GM12878 (cell line): Measurements from ENCODE around the gene INHA.

Experiments
- EGR1 ChIP-seq, 2 experiments: IDR thresholded peaks; 1 replicate in 1 of 2; 2 replicates in 1 of 2; pipeline ENCODE4 v1.6.1; 2011 to 2012; ENCODE audit warnings: low read depth in 2 of 2, low read length in 2 of 2, borderline replicate concordance in 1 of 2, mild to moderate bottlenecking in 1 of 2, moderate library complexity in 1 of 2
- EZH2 ChIP-seq: IDR thresholded peaks from 2 replicates; pipeline ENCODE4 v1.6.1; 2012; ENCODE audit warnings: low read depth, mild to moderate bottlenecking, control low read depth, inconsistent platforms, low read length, borderline replicate concordance; ENCODE audit not compliant: control insufficient read depth
- MYC ChIP-seq: IDR thresholded peaks from 2 replicates; pipeline ENCODE4 v1.6.1; 2011; ENCODE audit warnings: mild to moderate bottlenecking, low read length, moderate library complexity, inconsistent platforms; ENCODE audit not compliant: insufficient read depth, insufficient replicate concordance, insufficient read length, severe bottlenecking
- POLR2A ChIP-seq: IDR thresholded peaks from 2 replicates; pipeline ENCODE4 v1.6.1; 2011; ENCODE audit warnings: low read depth, mild to moderate bottlenecking, low read length
- TF ChIP-seq, protein P1 (sequence below), 3 experiments: IDR thresholded peaks in 2 of 3; conservative IDR thresholded peaks in 1 of 3; 2 replicates each; pipeline ENCODE4 v1.5.1; 2011; ENCODE audit warnings: low read depth in 3 of 3, low read length in 3 of 3, mild to moderate bottlenecking in 3 of 3, control low read depth in 2 of 3, moderate library complexity in 2 of 3, inconsistent platforms in 1 of 3, mixed read lengths in 1 of 3; ENCODE audit not compliant: control insufficient read depth in 2 of 3, insufficient read depth in 1 of 3; ENCODE audit errors: extremely low read depth in 1 of 3

DNA sequence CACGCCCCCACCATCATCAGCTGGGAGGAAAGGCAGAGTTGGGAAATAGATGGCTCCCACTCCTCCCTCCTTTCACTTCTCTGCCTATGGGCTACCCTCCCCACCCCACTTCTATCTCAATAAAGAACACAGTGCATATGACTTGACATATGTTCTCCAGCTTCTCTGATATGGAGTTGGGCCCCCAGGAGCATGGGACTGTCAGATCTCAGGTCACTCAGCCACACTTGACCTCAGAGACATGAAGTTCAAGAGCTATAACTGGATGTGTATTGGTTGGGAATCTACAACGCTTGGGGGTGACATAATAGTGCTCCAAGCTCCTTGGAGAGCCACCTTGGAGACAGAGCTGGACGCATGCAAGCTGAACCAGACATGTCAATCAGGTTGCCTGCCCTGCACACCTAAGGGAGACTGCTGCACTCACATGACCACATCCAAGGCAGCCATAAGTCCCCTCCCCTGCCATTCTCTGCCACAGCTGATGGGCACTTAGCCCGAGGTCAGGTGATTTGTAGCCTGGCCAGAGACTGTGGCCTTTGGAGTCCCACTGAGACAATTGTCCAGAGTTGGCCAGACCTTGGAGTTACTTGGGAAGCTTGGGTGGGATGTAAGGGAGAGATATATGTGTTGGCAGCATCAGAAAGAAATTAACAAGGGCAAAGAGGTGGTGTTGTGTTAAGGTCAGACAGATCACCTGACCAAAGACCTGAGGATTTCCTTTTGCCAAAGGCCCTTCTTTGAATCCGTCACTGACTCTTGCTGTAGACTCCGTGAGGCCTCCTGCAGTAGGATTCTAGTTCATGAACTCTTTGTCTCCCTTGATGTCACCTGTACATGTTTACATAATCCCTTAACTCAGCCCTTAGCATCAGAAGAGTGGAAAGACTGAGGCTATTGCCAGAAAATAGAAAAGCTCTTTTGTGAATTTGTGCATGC lies 3.7 kb downstream of the INHA start:
- TF ChIP-seq EGR1 (IDR thresholded peaks at IDR 0.05; ENCODE audit: borderline replicate concordance in 1 of 2, low read depth in 2 of 2, low read length in 2 of 2) (no peak), MYC (no peak), POLR2A (no peak), EZH2 (no peak)
- TF ChIP-seq, protein P1, sequence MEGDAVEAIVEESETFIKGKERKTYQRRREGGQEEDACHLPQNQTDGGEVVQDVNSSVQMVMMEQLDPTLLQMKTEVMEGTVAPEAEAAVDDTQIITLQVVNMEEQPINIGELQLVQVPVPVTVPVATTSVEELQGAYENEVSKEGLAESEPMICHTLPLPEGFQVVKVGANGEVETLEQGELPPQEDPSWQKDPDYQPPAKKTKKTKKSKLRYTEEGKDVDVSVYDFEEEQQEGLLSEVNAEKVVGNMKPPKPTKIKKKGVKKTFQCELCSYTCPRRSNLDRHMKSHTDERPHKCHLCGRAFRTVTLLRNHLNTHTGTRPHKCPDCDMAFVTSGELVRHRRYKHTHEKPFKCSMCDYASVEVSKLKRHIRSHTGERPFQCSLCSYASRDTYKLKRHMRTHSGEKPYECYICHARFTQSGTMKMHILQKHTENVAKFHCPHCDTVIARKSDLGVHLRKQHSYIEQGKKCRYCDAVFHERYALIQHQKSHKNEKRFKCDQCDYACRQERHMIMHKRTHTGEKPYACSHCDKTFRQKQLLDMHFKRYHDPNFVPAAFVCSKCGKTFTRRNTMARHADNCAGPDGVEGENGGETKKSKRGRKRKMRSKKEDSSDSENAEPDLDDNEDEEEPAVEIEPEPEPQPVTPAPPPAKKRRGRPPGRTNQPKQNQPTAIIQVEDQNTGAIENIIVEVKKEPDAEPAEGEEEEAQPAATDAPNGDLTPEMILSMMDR (IDR thresholded peaks at IDR 0.05 in 2 of 3, conservative IDR thresholded peaks at IDR 0.05 in 1 of 3; ENCODE audit: control insufficient read depth in 2 of 3, extremely low read depth in 1 of 3, insufficient read depth in 1 of 3, low read depth in 3 of 3, low read length in 3 of 3), result no peak
